ENCODE data around the gene LEMD2.

DNA sequence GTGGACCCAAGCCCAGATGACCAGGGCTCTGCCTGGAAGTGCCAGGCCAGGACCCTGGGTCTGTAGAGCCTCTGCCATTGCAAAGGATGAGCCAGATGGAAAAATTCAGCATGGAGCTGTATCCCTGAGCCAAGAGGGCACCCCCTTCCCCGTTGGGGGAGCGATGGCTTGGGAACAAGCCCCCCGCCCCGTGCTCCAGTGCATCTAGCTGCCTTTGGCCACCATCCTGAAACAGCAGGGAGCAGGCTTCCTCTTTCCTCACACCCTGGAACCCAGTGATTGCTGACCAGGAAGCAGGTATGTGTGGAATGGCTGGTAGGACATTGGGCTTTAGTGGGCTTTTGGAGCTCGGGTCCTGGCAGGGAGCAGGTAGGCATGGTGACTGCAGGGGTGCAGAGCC lies 12.7 kb upstream of the LEMD2 start:
- TF ChIP-seq, protein P1, sequence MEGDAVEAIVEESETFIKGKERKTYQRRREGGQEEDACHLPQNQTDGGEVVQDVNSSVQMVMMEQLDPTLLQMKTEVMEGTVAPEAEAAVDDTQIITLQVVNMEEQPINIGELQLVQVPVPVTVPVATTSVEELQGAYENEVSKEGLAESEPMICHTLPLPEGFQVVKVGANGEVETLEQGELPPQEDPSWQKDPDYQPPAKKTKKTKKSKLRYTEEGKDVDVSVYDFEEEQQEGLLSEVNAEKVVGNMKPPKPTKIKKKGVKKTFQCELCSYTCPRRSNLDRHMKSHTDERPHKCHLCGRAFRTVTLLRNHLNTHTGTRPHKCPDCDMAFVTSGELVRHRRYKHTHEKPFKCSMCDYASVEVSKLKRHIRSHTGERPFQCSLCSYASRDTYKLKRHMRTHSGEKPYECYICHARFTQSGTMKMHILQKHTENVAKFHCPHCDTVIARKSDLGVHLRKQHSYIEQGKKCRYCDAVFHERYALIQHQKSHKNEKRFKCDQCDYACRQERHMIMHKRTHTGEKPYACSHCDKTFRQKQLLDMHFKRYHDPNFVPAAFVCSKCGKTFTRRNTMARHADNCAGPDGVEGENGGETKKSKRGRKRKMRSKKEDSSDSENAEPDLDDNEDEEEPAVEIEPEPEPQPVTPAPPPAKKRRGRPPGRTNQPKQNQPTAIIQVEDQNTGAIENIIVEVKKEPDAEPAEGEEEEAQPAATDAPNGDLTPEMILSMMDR (conservative IDR thresholded peaks at IDR 0.05; ENCODE audit: low read depth, low read length), result no peak
- TF ChIP-seq EZH2 (IDR thresholded peaks at IDR 0.05; ENCODE audit: borderline replicate concordance, low read depth, low read length, poor library complexity, severe bottlenecking), result no peak
